ENCODE results near the gene IFITM10.

The IFITM10 gene

GRCh38 chr11:1750481-1750839 lies at the start of gene IFITM10:
Gene IFITM10, minus strand, starts transcription at chr11:1750595. Its CDS starts 153 bp downstream, at chr11:1750442.
- peak in 1 of 3 experiments; percentile 6 for DNase-seq

- DNase-seq = no peak
Observed at GRCh38 chr11:1797391-1798125, 47.2 kb upstream of the IFITM10 start.

- no peak for DNase-seq
Observed at GRCh38 chr11:1796413-1797011, 46.1 kb upstream of the IFITM10 start.

GRCh38 chr11:1793081-1793480 lies 42.7 kb upstream of the IFITM10 start:
- DNase-seq = no peak

- DNase-seq = no peak
Observed at GRCh38 chr11:1792461-1792860, 42.1 kb upstream of the IFITM10 start.

- no peak for DNase-seq
Observed at GRCh38 chr11:1791912-1792311, 41.5 kb upstream of the IFITM10 start.

- DNase-seq = no peak
Observed at GRCh38 chr11:1786466-1786865, 36.1 kb upstream of the IFITM10 start.

GRCh38 chr11:1785749-1786413 lies 35.5 kb upstream of the IFITM10 start:
- DNase-seq = no peak

- no peak for DNase-seq
Observed at GRCh38 chr11:1784761-1785650, 34.6 kb upstream of the IFITM10 start.

- peak in 1 of 3 experiments; percentile 4 for DNase-seq
Observed at GRCh38 chr11:1783725-1784529, 33.5 kb upstream of the IFITM10 start.

- DNase-seq = peak in 1 of 3 experiments; percentile 16
Observed at GRCh38 chr11:1782831-1783724, 32.7 kb upstream of the IFITM10 start.

- DNase-seq = no peak
Observed at GRCh38 chr11:1782031-1782590, 31.7 kb upstream of the IFITM10 start.

GRCh38 chr11:1781593-1781975 lies 31.2 kb upstream of the IFITM10 start:
- DNase-seq = no peak

GRCh38 chr11:1780700-1781592 lies 30.6 kb upstream of the IFITM10 start:
- DNase-seq = no peak

- DNase-seq = no peak
Observed at GRCh38 chr11:1779806-1780699, 29.7 kb upstream of the IFITM10 start.

GRCh38 chr11:1779034-1779805 lies 28.8 kb upstream of the IFITM10 start:
- no peak for DNase-seq

- no peak for DNase-seq
Observed at GRCh38 chr11:1778141-1778911, 27.9 kb upstream of the IFITM10 start.

All from NCI-H1417 (cell line).